Heart left ventricle (tissue), 16 donors: ENCODE results near the gene PRR20D. TPM values are rescaled to one million over a fixed set of nuclear protein-coding genes. Genes with fewer than 3 reads are reported as not detected.
"Not testable (repeated sequence)": the region's sequence is repeated elsewhere in the genome, so short reads cannot be mapped to it uniquely, and the experiment has no call there.

Source experiments
- ATAC-seq, 4 donors: fragments of 200-7000 bp; cut with Tn5 transposase; one replicate each; pipeline ENCODE4 v1.9.1; 2020 to 2022; ENCODE audit warnings: moderate library complexity in 4 of 4, mild to moderate bottlenecking in 3 of 4, moderate number of reproducible peaks in 1 of 4
- DNase-seq, 5 donors: peaks; one replicate each; pipeline ENCODE4 v3.0.0-alpha.2; 2020
- H3K27ac ChIP-seq, 12 donors: fragments of 200-600 bp; sonication (generic) in 4 of 12; one replicate each; pipeline versions ENCODE4 v1.5.0 to v1.8.0; 2016 to 2022; ENCODE audit warnings: mild to moderate bottlenecking in 2 of 12
- H3K27me3 ChIP-seq, 9 donors: fragments of 200-600 bp; sonication (generic) in 2 of 9; one replicate each; pipeline versions ENCODE4 v1.5.1 to v1.8.0; 2016 to 2022; ENCODE audit warnings: mild to moderate bottlenecking in 3 of 9
- H3K36me3 ChIP-seq, 9 donors: fragments of 200-600 bp; sonication (generic) in 2 of 9; one replicate each; pipeline versions ENCODE4 v1.5.0 to v1.8.0; 2018 to 2022; ENCODE audit warnings: mild to moderate bottlenecking in 2 of 9
- H3K4me1 ChIP-seq, 12 donors: fragments of 200-600 bp; sonication (generic) in 4 of 12; one replicate each; pipeline versions ENCODE4 v1.5.0 to v1.8.0; 2016 to 2022; ENCODE audit warnings: mild to moderate bottlenecking in 3 of 12
- H3K4me3 ChIP-seq, 12 donors: fragments of 200-600 bp; sonication (generic) in 4 of 12; one replicate each; pipeline versions ENCODE4 v1.5.0 to v1.8.0; 2017 to 2022; ENCODE audit warnings: mild to moderate bottlenecking in 9 of 12, moderate library complexity in 4 of 12
- H3K9me3 ChIP-seq, 12 donors: fragments of 200-600 bp; sonication (generic) in 4 of 12; one replicate each; pipeline versions ENCODE4 v1.5.0 to v1.8.0; 2016 to 2022; ENCODE audit warnings: mild to moderate bottlenecking in 1 of 12
- POLR2A ChIP-seq, 2 donors: fragments of 450-650 bp; IDR thresholded peaks; one replicate each; pipeline ENCODE4 v1.6.1; 2017; ENCODE audit warnings: antibody characterized with exemption in 2 of 2, mild to moderate bottlenecking in 2 of 2, moderate library complexity in 2 of 2
- WGBS, 4 donors: extraction: QIAGEN DNeasy Blood & Tissue Kit in 2 of 4; methylation state at CpG; one replicate each; pipeline versions ENCODE4 v1.1.5 to v1.1.7; 2013 to 2018; 5-methylcytosine and 5-hydroxymethylcytosine counted together
- intact Hi-C, 10 donors: fragments of 100-400 bp; cut with DNase I; formaldehyde crosslinking; loops; one replicate each; pipeline versions ENCODE4 v1.11.1 to v1.14.2; 2022
- long read RNA-seq, 3 donors: library from polyadenylated mRNA; unstranded; transcript quantifications; one replicate each; pipeline ENCODE4 v2.0.0, GENCODE V29; 2020 to 2021
- polyA plus RNA-seq, 2 donors: library from polyadenylated mRNA; stranded (reverse); fragments of 200-250 nt; gene quantifications; one replicate each; pipeline ENCODE4 v1.2.3, GENCODE V29; 2013
- total RNA-seq, 9 donors: library from RNA; depleted of rRNA in 2 of 9; stranded (reverse); fragments of >200 nt in 2 of 9; fragmentation: NEBNext Ultra II Directional in 3 of 9; extraction: Animal tissue kit (Norgen Biotek cat#: 25700) in 3 of 9; gene quantifications; one replicate each; pipeline versions ENCODE4 v1.1.0 to v1.2.4, GENCODE V29; 2016 to 2023
- TF ChIP-seq, protein P1 (sequence below), 12 donors: fragments of 200-600 bp; sonication (generic) in 4 of 12; IDR thresholded peaks; one replicate each; pipeline versions ENCODE4 v1.5.0 to v1.8.0; 2018 to 2022; ENCODE audit warnings: antibody characterized with exemption in 12 of 12, mild to moderate bottlenecking in 5 of 12
- donor health status: ischemic (EF 13 %, LVEDD 7.1; RV severe dilation, severe dysfunction).
- donor health status: healthy with polysubstance abuse.
- donor health status: DM: no; HTN: yes; CAD: no.
- donor health status: DM: no; HTN: no; CAD: no.
- donor health status: ischemic (EF 25% LVEDD 6.9; RV normal size, moderate dysfunction).
- donor health status: ischemic (EF 25% LVEDD 5.7; RV mildly dilated, moderate dysfunction).
- donor health status: healthy.
- donor health status: DM: yes; HTN: yes; CAD: no.
- donor health status: ischemic (EF 35%, LVEDD 5.7; RV mildly dilated, moderate dysfunction).
- donor health status: nonischemic (EF 11% LVEDD 7.7; RV severe dilation, severe dysfunction).
- donor health status: DM: yes; HTN: yes; CAD: no.
- donor health status: PGD.
- donor health status: ischemic (EF 29% LVEDD 5.4; RV normal size, mild dysfunction).
- donor health status: nonischemic (EF 23%, LVEDD 6.1; RV moderate dilation, normal function).

Gene PRR20D
- not detected for total RNA-seq
- not detected for polyA plus RNA-seq
- long read RNA-seq, donor 1: 0 reads
- long read RNA-seq, donor 2: 0 reads
- long read RNA-seq, donor 3: 0 reads

DNA sequence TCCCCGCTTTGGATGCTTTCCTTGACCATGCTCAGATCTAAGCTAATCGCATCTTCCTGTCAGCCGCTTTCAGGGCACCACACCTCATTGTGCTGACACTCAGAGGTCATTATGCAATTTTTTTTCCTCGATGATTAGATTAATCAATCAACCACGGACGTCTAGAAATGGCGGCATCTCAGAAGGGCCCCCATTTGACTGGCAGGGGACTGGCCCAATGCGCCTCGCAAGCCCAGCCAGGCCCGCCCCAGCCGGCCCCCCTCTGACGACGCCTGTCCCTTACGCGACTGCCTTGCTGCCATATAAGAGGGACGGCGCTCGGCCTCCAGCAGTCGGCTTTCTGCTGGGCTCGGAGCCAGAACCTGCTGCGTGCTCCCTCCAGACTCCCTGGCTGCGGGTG is at the start of gene PRR20D:
TSS of gene PRR20D (plus strand) at position 301 of the 400 bp plus-strand sequence. CDS start 387 bp downstream, outside the sequence.
- H3K4me1 ChIP-seq, H3K27ac ChIP-seq, H3K36me3 ChIP-seq, intact Hi-C loops, ATAC-seq, H3K27me3 ChIP-seq, H3K4me3 ChIP-seq, H3K9me3 ChIP-seq, DNase-seq: not testable (repeated sequence)
- WGBS, 4 donors: no CpG with 5 or more reads among the region's 22 CpGs

DNA sequence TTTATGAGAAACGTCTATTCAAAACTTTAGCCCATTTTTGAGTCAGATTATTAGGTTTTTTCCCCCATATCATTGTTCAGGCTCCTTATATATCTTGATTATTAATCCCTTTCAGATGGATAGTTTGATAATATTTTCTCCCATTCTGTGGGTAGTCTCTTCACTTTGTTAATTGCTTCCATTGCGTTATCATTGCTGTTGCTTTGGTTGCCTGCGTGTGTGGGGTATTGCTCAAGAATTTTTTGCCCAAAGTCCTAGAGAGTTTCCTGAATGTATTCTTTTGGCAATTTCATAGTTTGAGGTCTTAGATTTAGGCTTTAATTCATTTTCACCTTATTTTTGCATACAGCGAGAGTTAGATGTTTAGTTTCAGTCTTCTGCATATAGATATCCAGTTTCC is 45.5 kb upstream of the PRR20D start:
- intact Hi-C loops: no loop called here
- DNase-seq: no peak
- H3K4me1 ChIP-seq: peaks cover 0 to 5% (median 0%) of the 10 kb centered on the region in 12 donors

GRCh38 chr13:57123681-57124080 is 36.8 kb upstream of the PRR20D start:
- Histone ChIP-seq H3K27me3 (no peaks in the 10 kb centered on the region), H3K9me3 (peaks cover 0 to 7% (median 0%) of the 10 kb centered on the region in 12 donors), H3K36me3 (no peaks in the 10 kb centered on the region), H3K27ac (peak overlapping the region in 11 of 12 donors; percentile 10 to 88 (median 77)), H3K4me1 (peaks cover 0 to 13% (median 3%) of the 10 kb centered on the region in 12 donors), H3K4me3 (no peak overlapping the region)
- WGBS, 4 donors: 9 to 29% (median 18%) methylated on average over 1 of the region's 1 CpG
- DNase-seq (peak; percentile 37 to 75 (median 68)), ATAC-seq (peak; percentile 99 to 100 (median 100))
- TF ChIP-seq, protein P1, sequence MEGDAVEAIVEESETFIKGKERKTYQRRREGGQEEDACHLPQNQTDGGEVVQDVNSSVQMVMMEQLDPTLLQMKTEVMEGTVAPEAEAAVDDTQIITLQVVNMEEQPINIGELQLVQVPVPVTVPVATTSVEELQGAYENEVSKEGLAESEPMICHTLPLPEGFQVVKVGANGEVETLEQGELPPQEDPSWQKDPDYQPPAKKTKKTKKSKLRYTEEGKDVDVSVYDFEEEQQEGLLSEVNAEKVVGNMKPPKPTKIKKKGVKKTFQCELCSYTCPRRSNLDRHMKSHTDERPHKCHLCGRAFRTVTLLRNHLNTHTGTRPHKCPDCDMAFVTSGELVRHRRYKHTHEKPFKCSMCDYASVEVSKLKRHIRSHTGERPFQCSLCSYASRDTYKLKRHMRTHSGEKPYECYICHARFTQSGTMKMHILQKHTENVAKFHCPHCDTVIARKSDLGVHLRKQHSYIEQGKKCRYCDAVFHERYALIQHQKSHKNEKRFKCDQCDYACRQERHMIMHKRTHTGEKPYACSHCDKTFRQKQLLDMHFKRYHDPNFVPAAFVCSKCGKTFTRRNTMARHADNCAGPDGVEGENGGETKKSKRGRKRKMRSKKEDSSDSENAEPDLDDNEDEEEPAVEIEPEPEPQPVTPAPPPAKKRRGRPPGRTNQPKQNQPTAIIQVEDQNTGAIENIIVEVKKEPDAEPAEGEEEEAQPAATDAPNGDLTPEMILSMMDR (IDR thresholded peaks at IDR 0.05): no peak
- TF ChIP-seq POLR2A (IDR thresholded peaks at IDR 0.05): no peak
- intact Hi-C loops: no loop called here

More for the DNA sequence above, 45.5 kb upstream of the PRR20D start:
- H3K27me3 ChIP-seq: no peaks in the 10 kb centered on the region
- TF ChIP-seq POLR2A (IDR thresholded peaks at IDR 0.05): no peak
- TF ChIP-seq, protein P1 (IDR thresholded peaks at IDR 0.05): no peak
- H3K27ac ChIP-seq: no peak overlapping the region
- peaks cover 0 to 33% (median 0%) of the 10 kb centered on the region in 12 donors for H3K9me3 ChIP-seq
- no peaks in the 10 kb centered on the region for H3K36me3 ChIP-seq
- no peak for ATAC-seq
- 91 to 92% (median 91%) methylated on average over 4 of the region's 4 CpGs for whole genome bisulfite sequencing, 4 donors
- no peak overlapping the region for H3K4me3 ChIP-seq

GRCh38 chr13:57128909-57129308 is 31.5 kb upstream of the PRR20D start:
- Histone ChIP-seq H3K4me3 (no peak overlapping the region), H3K36me3 (no peaks in the 10 kb centered on the region), H3K27ac (no peak overlapping the region), H3K9me3 (peaks cover 0 to 14% (median 0%) of the 10 kb centered on the region in 12 donors), H3K4me1 (peaks cover 0 to 5% (median 0%) of the 10 kb centered on the region in 12 donors), H3K27me3 (no peaks in the 10 kb centered on the region)
- ATAC-seq (no peak), DNase-seq (no peak)
- no peak for TF ChIP-seq POLR2A (IDR thresholded peaks at IDR 0.05)
- TF ChIP-seq, protein P1 (IDR thresholded peaks at IDR 0.05): no peak
- intact Hi-C loops: no loop called here
- 77 to 82% (median 78%) methylated on average over 6 of the region's 6 CpGs for WGBS, 4 donors

DNA sequence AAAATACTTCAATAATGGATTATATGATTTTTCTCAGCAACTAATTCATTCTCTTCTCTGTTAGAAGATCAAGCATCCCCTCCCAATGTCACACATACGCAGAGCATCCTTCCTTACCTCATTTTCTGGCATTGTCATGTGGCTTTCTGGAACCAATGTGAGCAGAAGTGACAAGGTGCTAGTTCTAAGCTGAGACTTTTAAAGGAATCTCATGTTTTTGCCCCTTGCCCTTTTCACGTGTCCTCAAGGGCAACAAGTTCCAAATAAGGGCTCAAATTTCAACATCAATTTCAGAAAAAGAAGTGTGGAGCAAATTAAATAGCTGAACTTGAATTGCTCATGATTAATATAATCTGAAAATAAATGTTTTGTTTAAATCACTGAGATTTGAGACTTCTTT is 24.3 kb upstream of the PRR20D start:
- intact Hi-C loops: no loop called here
- no peak for ATAC-seq

More for the DNA sequence above, 24.3 kb upstream of the PRR20D start:
- no peak overlapping the region for H3K27ac ChIP-seq
- H3K36me3 ChIP-seq: no peaks in the 10 kb centered on the region
- no peak overlapping the region for H3K4me3 ChIP-seq
- H3K4me1 ChIP-seq: no peaks in the 10 kb centered on the region
- no peak for TF ChIP-seq POLR2A (IDR thresholded peaks at IDR 0.05)
- TF ChIP-seq, protein P1 (IDR thresholded peaks at IDR 0.05): no peak
- no peaks in the 10 kb centered on the region for H3K27me3 ChIP-seq
- DNase-seq: no peak
- WGBS, 4 donors: 63 to 76% (median 68%) methylated on average over 2 of the region's 2 CpGs
- H3K9me3 ChIP-seq: peaks cover 0 to 8% (median 0%) of the 10 kb centered on the region in 12 donors
